Loucy (cell line): ENCODE results near the gene CPB1.
"Not testable (repeated sequence)": the region's sequence is repeated elsewhere in the genome, so short reads cannot be mapped to it uniquely, and the experiment has no call there.

ENCODE experiments used
- H2AFZ ChIP-seq: fragments of 200-600 bp; sonication (generic); 2 replicates; pipeline ENCODE4 v1.6.0; 2016; ENCODE audit warnings: antibody characterized with exemption, mild to moderate bottlenecking, low read length, moderate library complexity
- H3F3A ChIP-seq: fragments of 200-600 bp; 2 replicates; pipeline ENCODE4 v1.6.0; 2016; ENCODE audit warnings: antibody characterized with exemption, low read depth, mild to moderate bottlenecking
- H3K27me3 ChIP-seq: fragments of 200-600 bp; sonication (generic); 2 replicates; pipeline ENCODE4 v1.6.1; 2014; ENCODE audit warnings: low read length, mild to moderate bottlenecking; ENCODE audit not compliant: insufficient read depth, poor library complexity, severe bottlenecking
- H3K36me3 ChIP-seq: fragments of 200-600 bp; sonication (generic); 2 replicates; pipeline ENCODE4 v1.6.1; 2016; ENCODE audit warnings: low read length; ENCODE audit not compliant: insufficient read depth
- H3K4me1 ChIP-seq: fragments of 200-600 bp; sonication (generic); 2 replicates; pipeline ENCODE4 v1.5.1; 2014; ENCODE audit warnings: low read length, mild to moderate bottlenecking; ENCODE audit not compliant: insufficient read depth, poor library complexity, severe bottlenecking
- H3K4me2 ChIP-seq: fragments of 200-600 bp; sonication (generic); 2 replicates; pipeline ENCODE4 v1.6.0; 2014; ENCODE audit warnings: antibody characterized with exemption, low read length, low read depth, mild to moderate bottlenecking; ENCODE audit not compliant: poor library complexity, severe bottlenecking
- H3K4me3 ChIP-seq: fragments of 200-600 bp; sonication (generic); 2 replicates; pipeline ENCODE4 v1.5.1; 2014; ENCODE audit warnings: low read length, mild to moderate bottlenecking, mixed read lengths; ENCODE audit not compliant: poor library complexity, severe bottlenecking
- H3K79me2 ChIP-seq: fragments of 200-600 bp; sonication (generic); 2 replicates; pipeline ENCODE4 v1.6.1; 2014; ENCODE audit warnings: low read length; ENCODE audit not compliant: insufficient read depth
- H3K9ac ChIP-seq: fragments of 200-600 bp; sonication (generic); 2 replicates; pipeline ENCODE4 v1.6.0; 2014; ENCODE audit warnings: mild to moderate bottlenecking, low read depth, low read length, moderate library complexity; ENCODE audit not compliant: poor library complexity, severe bottlenecking
- H3K9me2 ChIP-seq: fragments of 200-600 bp; sonication (generic); replicated peaks from 2 replicates; pipeline ENCODE4 v1.6.1; 2016; ENCODE audit warnings: low read depth, low read length, mixed read lengths
- H3K9me3 ChIP-seq: fragments of 200-600 bp; sonication (generic); 2 replicates; pipeline ENCODE4 v1.6.1; 2014; ENCODE audit warnings: mild to moderate bottlenecking, antibody characterized with exemption, low read length, low read depth; ENCODE audit not compliant: insufficient read depth
- H4K20me1 ChIP-seq: fragments of 200-600 bp; sonication (generic); 2 replicates; pipeline ENCODE4 v1.6.0; 2014; ENCODE audit warnings: antibody characterized with exemption, low read length, mild to moderate bottlenecking; ENCODE audit not compliant: insufficient read depth, poor library complexity, severe bottlenecking
- EZH2phosphoT487 ChIP-seq: fragments of 200-600 bp; IDR thresholded peaks from 2 replicates; pipeline ENCODE4 v1.6.1; 2018; ENCODE audit warnings: antibody characterized with exemption, mild to moderate bottlenecking, moderate library complexity, borderline replicate concordance
- TF ChIP-seq, protein P1 (sequence below): fragments of 200-600 bp; sonication (generic); conservative IDR thresholded peaks from 2 replicates; pipeline ENCODE4 v1.5.1; 2014; ENCODE audit warnings: mild to moderate bottlenecking, antibody characterized with exemption, low read length

The CPB1 gene

DNA sequence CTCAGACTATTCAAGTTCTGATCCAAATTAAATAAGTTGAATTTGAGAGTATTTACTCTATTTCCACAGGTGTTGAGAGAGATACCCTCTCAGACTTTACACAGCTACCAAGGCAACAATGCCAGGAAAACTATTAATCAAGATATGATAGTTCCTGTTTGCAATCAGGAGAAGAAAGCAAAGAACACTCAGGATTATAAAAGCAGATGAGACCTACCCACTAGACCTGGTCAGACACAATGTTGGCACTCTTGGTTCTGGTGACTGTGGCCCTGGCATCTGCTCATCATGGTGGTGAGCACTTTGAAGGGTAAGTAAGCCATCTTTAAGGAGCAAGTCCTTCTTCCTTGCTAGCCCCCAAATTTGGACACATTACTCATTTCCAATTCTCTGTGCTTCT, at the start of gene CPB1:
TSS of gene CPB1 (plus strand) at position 227 of the 400 bp plus-strand sequence. CDS start at position 240, 13 bp downstream.
- no peak within 1 kb of the TSS for H2AFZ ChIP-seq
- H3K27me3 ChIP-seq, result no peaks in the 10 kb centered on the region
- no peaks in the 10 kb centered on the region for H3K9me2 ChIP-seq
- no peak within 1 kb of the TSS for H3K9ac ChIP-seq
- no peaks in the 10 kb centered on the region for H3K9me3 ChIP-seq
- no peaks in the 10 kb centered on the region for H3K79me2 ChIP-seq
- H3F3A ChIP-seq, result no peaks in the 10 kb centered on the region
- H3K4me3 ChIP-seq, result no peak within 1 kb of the TSS
- H3K4me2 ChIP-seq, result no peak within 1 kb of the TSS
- H3K4me1 ChIP-seq, result peaks cover 20% of the 10 kb centered on the region
- no peaks in the 10 kb centered on the region for H4K20me1 ChIP-seq
- no peak for TF ChIP-seq EZH2phosphoT487
- TF ChIP-seq, protein P1, sequence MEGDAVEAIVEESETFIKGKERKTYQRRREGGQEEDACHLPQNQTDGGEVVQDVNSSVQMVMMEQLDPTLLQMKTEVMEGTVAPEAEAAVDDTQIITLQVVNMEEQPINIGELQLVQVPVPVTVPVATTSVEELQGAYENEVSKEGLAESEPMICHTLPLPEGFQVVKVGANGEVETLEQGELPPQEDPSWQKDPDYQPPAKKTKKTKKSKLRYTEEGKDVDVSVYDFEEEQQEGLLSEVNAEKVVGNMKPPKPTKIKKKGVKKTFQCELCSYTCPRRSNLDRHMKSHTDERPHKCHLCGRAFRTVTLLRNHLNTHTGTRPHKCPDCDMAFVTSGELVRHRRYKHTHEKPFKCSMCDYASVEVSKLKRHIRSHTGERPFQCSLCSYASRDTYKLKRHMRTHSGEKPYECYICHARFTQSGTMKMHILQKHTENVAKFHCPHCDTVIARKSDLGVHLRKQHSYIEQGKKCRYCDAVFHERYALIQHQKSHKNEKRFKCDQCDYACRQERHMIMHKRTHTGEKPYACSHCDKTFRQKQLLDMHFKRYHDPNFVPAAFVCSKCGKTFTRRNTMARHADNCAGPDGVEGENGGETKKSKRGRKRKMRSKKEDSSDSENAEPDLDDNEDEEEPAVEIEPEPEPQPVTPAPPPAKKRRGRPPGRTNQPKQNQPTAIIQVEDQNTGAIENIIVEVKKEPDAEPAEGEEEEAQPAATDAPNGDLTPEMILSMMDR, result no peak
- no peaks in the 10 kb centered on the region for H3K36me3 ChIP-seq

DNA sequence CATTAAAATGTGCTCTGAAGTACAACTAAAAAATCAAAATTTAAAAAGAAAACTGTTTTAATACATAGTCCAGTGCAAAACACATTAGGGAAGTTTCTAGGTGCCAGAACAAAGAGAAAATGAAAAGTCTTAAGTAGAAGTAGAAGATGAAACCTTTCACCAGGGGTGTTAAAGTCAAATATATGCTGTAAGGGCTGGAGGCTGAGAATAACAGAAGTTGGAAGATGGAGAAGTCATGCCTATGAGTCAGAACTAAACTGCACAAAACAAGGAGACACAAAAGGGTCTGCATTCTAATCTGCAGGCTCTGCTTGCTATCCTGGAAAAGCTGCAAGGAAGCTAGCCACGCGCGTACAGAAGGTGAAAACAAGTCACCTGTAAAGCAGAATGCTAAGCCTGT, 48.7 kb upstream of the CPB1 start:
- TF ChIP-seq EZH2phosphoT487, result no peak
- TF ChIP-seq, protein P1, result no peak

DNA sequence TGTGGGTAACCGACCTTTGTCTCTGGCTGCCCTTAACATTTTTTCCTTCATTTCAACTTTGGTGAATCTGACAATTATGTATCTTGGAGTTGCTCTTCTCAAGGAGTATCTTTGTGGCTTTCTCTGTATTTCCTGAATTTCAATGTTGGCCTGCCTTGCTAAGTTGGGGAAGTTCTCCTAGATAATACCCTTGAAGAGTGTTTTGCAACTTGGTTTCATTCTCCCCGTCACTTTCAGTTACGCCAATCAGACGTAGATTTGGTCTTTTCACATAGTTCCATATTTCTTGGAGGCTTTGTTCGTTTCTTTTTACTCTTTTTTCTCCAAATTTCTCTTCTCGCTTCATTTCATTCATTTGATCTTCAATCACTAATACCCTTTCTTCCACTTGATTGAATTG, 42.6 kb upstream of the CPB1 start:
- not testable (repeated sequence) for H3K9me3 ChIP-seq, H2AFZ ChIP-seq, H3K27me3 ChIP-seq, H3K79me2 ChIP-seq, H3K36me3 ChIP-seq, H3F3A ChIP-seq, H3K9ac ChIP-seq, H3K4me3 ChIP-seq, H3K9me2 ChIP-seq, H3K4me2 ChIP-seq, H4K20me1 ChIP-seq, H3K4me1 ChIP-seq

More for the DNA sequence above, 48.7 kb upstream of the CPB1 start:
- no peaks in the 10 kb centered on the region for H3K9me3 ChIP-seq
- H3K4me3 ChIP-seq, result no peak overlapping the region
- H3K27me3 ChIP-seq, result no peaks in the 10 kb centered on the region
- no peaks in the 10 kb centered on the region for H3K4me1 ChIP-seq
- H3K4me2 ChIP-seq, result no peak overlapping the region
- H3F3A ChIP-seq, result no peaks in the 10 kb centered on the region
- no peak overlapping the region for H2AFZ ChIP-seq
- no peaks in the 10 kb centered on the region for H3K9me2 ChIP-seq
- no peaks in the 10 kb centered on the region for H3K79me2 ChIP-seq
- H3K36me3 ChIP-seq, result no peaks in the 10 kb centered on the region
- H4K20me1 ChIP-seq, result no peaks in the 10 kb centered on the region
- H3K9ac ChIP-seq, result no peak overlapping the region

DNA sequence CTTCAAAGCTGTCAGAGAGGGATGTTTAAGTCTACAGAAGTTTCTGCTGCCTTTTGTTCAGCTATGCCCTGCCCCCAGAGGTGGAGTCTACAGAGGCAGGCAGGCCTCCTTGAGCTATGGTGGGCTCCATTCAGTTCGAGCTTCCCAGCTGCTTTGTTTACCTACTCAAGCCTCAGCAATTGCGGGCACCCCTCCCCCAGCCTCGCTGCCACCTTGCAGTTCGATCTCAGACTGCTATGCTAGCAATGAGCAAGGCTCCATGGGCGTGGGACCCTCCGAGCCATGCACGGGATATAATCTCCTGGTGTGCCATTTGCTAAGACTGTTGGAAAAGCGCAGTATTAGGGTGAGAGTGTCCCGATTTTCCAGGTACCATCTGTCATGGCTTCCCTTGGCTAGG, 41.5 kb upstream of the CPB1 start:
- not testable (repeated sequence) for H3K9me3 ChIP-seq, H3K36me3 ChIP-seq, H3F3A ChIP-seq, H4K20me1 ChIP-seq, H3K79me2 ChIP-seq, H2AFZ ChIP-seq, H3K4me3 ChIP-seq, H3K4me1 ChIP-seq, H3K9me2 ChIP-seq, H3K9ac ChIP-seq, H3K4me2 ChIP-seq, H3K27me3 ChIP-seq
